Astrocyte (in vitro differentiated cells and primary cell): ENCODE results near the gene SLFN14. TPM values are rescaled to one million over a fixed set of nuclear protein-coding genes. Genes with fewer than 3 reads are reported as not detected.

Source experiments
- DNase-seq: peaks from one replicate; pipeline ENCODE4 v3.0.0-alpha.2; 2010; ENCODE audit warnings: low read depth
- FAIRE-seq: peaks from 2 replicates; lab custom pipeline; 2011; peaks lifted over from hg19 to GRCh38; lab: Jason Lieb, UNC
- H2AFZ ChIP-seq: 2 replicates; pipeline ENCODE4 v1.6.0; 2012; ENCODE audit warnings: low read depth, low read length, inconsistent platforms
- H3K27ac ChIP-seq: 2 replicates; pipeline ENCODE4 v1.5.1; 2011; ENCODE audit warnings: low read depth, low read length, inconsistent platforms
- H3K27me3 ChIP-seq: 2 replicates; pipeline ENCODE4 v1.6.0; 2011; ENCODE audit warnings: low read length, inconsistent platforms; ENCODE audit not compliant: insufficient read depth
- H3K36me3 ChIP-seq: 2 replicates; pipeline ENCODE4 v1.5.1; 2011; ENCODE audit warnings: low read length, inconsistent platforms; ENCODE audit not compliant: insufficient read depth
- H3K4me1 ChIP-seq: 2 replicates; pipeline ENCODE4 v1.5.1; 2011; ENCODE audit warnings: low read length, inconsistent platforms; ENCODE audit not compliant: insufficient read depth
- H3K4me2 ChIP-seq: 2 replicates; pipeline ENCODE4 v1.6.0; 2012; ENCODE audit warnings: low read length, inconsistent platforms
- H3K4me3 ChIP-seq: 2 replicates; pipeline ENCODE4 v1.5.1; 2011; ENCODE audit warnings: low read depth, mild to moderate bottlenecking, low read length, inconsistent platforms; ENCODE audit not compliant: insufficient read depth
- H3K79me2 ChIP-seq: 2 replicates; pipeline ENCODE4 v1.6.0; 2012; ENCODE audit warnings: mild to moderate bottlenecking, low read length, inconsistent platforms; ENCODE audit not compliant: insufficient read depth
- H3K9ac ChIP-seq: 2 replicates; pipeline ENCODE4 v1.6.0; 2012; ENCODE audit warnings: mild to moderate bottlenecking, low read length, inconsistent platforms
- H3K9me3 ChIP-seq: 2 replicates; pipeline ENCODE4 v1.5.1; 2012; ENCODE audit warnings: low read depth, mild to moderate bottlenecking, low read length, inconsistent platforms; ENCODE audit not compliant: insufficient read depth
- H4K20me1 ChIP-seq: 2 replicates; pipeline ENCODE4 v1.6.0; 2012; ENCODE audit warnings: low read length, inconsistent platforms; ENCODE audit not compliant: insufficient read depth
- H3K27ac Mint-ChIP-seq: one replicate; pipeline ENCODE4 v1.8.0; 2021; ENCODE audit warnings: mild to moderate bottlenecking, mixed read lengths; ENCODE audit not compliant: unreplicated experiment
- H3K27me3 Mint-ChIP-seq: one replicate; pipeline ENCODE4 v1.8.0; 2021; ENCODE audit warnings: low read depth, mixed read lengths; ENCODE audit not compliant: unreplicated experiment
- H3K36me3 Mint-ChIP-seq: one replicate; pipeline ENCODE4 v1.8.0; 2021; ENCODE audit warnings: low read depth, mixed read lengths; ENCODE audit not compliant: unreplicated experiment
- H3K4me1 Mint-ChIP-seq: one replicate; pipeline ENCODE4 v1.8.0; 2021; ENCODE audit warnings: low read depth, mixed read lengths; ENCODE audit not compliant: unreplicated experiment
- H3K4me3 Mint-ChIP-seq: one replicate; pipeline ENCODE4 v1.8.0; 2021; ENCODE audit warnings: mild to moderate bottlenecking, moderate library complexity, mixed read lengths; ENCODE audit not compliant: unreplicated experiment
- H3K9me3 Mint-ChIP-seq: one replicate; pipeline ENCODE4 v1.8.0; 2021; ENCODE audit warnings: mild to moderate bottlenecking, mixed read lengths; ENCODE audit not compliant: unreplicated experiment
- EZH2 ChIP-seq: IDR thresholded peaks from 2 replicates; pipeline ENCODE4 v1.6.1; 2012; ENCODE audit warnings: mild to moderate bottlenecking, low read length, inconsistent platforms; ENCODE audit not compliant: insufficient read depth
- total RNA-seq: library from RNA; stranded (reverse); gene quantifications from 2 replicates; pipeline ENCODE4 v1.2.1, GENCODE V29; 2021
- TF ChIP-seq, protein P1 (sequence below): IDR thresholded peaks from 2 replicates; pipeline ENCODE4 v1.5.1; 2011; ENCODE audit warnings: low read depth, mild to moderate bottlenecking, inconsistent platforms, low read length, moderate library complexity; ENCODE audit not compliant: insufficient read depth

Gene SLFN14
- total RNA-seq, 1 donor from 2014 or later, result not detected

DNA sequence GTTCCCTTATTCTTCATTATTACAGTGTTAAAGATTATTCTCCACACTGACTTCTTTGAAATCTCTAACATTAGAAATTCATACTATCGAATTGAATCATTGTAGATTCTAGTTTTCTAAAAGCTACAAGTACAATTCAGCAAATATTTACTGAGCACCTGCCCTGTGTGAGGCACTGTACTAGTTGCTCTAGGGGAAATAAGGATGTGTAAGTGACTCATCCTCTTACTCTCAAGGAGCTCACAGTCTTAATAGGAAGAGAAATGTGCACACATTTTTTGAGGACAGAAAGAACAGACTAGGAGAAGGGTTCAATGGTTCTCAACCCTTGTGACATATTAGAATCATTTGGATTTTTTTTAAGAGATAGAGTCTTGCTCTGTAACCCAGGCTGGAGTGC is 15.5 kb downstream of the SLFN14 start:
- Mint-ChIP-seq H3K36me3 (no peaks in the 10 kb centered on the region), H3K27ac (no peak overlapping the region), H3K27me3 (peaks cover 19% of the 10 kb centered on the region), H3K4me3 (no peak overlapping the region), H3K4me1 (peaks cover 3% of the 10 kb centered on the region), H3K9me3 (peaks cover 2% of the 10 kb centered on the region)
- Histone ChIP-seq H3K9me3 (no peaks in the 10 kb centered on the region), H3K9ac (no peak overlapping the region), H3K27me3 (peaks cover 17% of the 10 kb centered on the region), H3K36me3 (no peaks in the 10 kb centered on the region), H3K27ac (no peak overlapping the region), H3K4me1 (no peaks in the 10 kb centered on the region), H2AFZ (no peak overlapping the region), H3K79me2 (no peaks in the 10 kb centered on the region), H3K4me2 (no peak overlapping the region), H3K4me3 (no peak overlapping the region), H4K20me1 (no peaks in the 10 kb centered on the region)
- no peak for TF ChIP-seq EZH2
- TF ChIP-seq, protein P1, sequence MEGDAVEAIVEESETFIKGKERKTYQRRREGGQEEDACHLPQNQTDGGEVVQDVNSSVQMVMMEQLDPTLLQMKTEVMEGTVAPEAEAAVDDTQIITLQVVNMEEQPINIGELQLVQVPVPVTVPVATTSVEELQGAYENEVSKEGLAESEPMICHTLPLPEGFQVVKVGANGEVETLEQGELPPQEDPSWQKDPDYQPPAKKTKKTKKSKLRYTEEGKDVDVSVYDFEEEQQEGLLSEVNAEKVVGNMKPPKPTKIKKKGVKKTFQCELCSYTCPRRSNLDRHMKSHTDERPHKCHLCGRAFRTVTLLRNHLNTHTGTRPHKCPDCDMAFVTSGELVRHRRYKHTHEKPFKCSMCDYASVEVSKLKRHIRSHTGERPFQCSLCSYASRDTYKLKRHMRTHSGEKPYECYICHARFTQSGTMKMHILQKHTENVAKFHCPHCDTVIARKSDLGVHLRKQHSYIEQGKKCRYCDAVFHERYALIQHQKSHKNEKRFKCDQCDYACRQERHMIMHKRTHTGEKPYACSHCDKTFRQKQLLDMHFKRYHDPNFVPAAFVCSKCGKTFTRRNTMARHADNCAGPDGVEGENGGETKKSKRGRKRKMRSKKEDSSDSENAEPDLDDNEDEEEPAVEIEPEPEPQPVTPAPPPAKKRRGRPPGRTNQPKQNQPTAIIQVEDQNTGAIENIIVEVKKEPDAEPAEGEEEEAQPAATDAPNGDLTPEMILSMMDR, result no peak
- FAIRE-seq (no peak), DNase-seq (no peak)

DNA sequence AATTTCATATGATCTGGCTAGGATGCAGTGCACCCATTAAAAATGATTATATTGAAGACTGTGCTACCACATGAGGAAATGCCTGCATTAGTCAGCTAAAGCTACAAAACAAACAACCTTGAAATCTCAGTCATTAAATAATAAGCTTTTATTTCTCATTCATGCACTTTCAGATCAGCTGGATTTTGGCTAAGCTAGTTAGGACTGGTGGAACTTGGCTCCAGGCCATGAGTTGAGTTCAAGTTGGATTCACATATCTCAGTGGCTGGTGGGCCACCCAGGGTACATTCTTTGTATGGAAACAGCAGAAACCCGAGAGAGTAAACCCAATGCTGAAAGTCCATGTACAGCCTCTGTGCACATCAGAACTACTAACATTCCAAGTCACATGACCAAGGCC is 16.8 kb downstream of the SLFN14 start:
- no peaks in the 10 kb centered on the region for H3K4me1 ChIP-seq
- FAIRE-seq (no peak), DNase-seq (no peak)
- no peaks in the 10 kb centered on the region for H3K9me3 ChIP-seq
- no peak overlapping the region for H3K4me3 ChIP-seq
- no peak overlapping the region for H3K4me3 Mint-ChIP-seq
- H3K36me3 Mint-ChIP-seq, result no peaks in the 10 kb centered on the region
- H3K36me3 ChIP-seq, result no peaks in the 10 kb centered on the region
- H2AFZ ChIP-seq, result no peak overlapping the region
- H3K4me1 Mint-ChIP-seq, result peaks cover 3% of the 10 kb centered on the region
- peaks cover 15% of the 10 kb centered on the region for H3K27me3 ChIP-seq
- no peak overlapping the region for H3K4me2 ChIP-seq
- H4K20me1 ChIP-seq, result no peaks in the 10 kb centered on the region
- no peak overlapping the region for H3K9ac ChIP-seq
- peaks cover 19% of the 10 kb centered on the region for H3K27me3 Mint-ChIP-seq
- H3K9me3 Mint-ChIP-seq, result peaks cover 2% of the 10 kb centered on the region
- no peak overlapping the region for H3K27ac Mint-ChIP-seq
- H3K27ac ChIP-seq, result no peak overlapping the region
- H3K79me2 ChIP-seq, result no peaks in the 10 kb centered on the region
- TF ChIP-seq, protein P1, result no peak
- TF ChIP-seq EZH2, result no peak

DNA sequence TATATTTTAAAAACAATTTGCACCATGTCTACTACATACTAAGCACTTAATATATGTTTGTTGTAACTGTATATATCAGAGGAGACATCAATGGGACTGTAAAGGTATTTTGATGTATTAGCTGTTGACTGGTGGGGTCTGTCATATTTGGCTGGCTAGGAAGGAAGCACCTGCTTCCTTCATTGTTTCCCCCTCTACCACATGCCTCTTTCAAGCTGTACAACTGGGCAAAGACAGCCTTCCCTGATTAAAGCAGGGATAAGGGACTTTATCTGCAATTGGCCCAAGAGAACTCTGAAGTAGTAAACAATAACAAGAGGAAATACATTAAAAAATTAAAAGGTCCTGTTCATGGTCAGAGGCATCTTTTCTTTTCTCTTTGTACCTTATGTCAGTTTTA is 17.6 kb downstream of the SLFN14 start:
- peaks cover 2% of the 10 kb centered on the region for H3K9me3 Mint-ChIP-seq
- H3K9me3 ChIP-seq, result no peaks in the 10 kb centered on the region
- no peak for DNase-seq
- FAIRE-seq, result no peak
- H3K36me3 Mint-ChIP-seq, result no peaks in the 10 kb centered on the region
- H3K27ac ChIP-seq, result no peak overlapping the region
- peaks cover 3% of the 10 kb centered on the region for H3K4me1 Mint-ChIP-seq
- no peaks in the 10 kb centered on the region for H4K20me1 ChIP-seq
- no peak overlapping the region for H3K27ac Mint-ChIP-seq
- no peak overlapping the region for H3K4me3 Mint-ChIP-seq
- H3K27me3 ChIP-seq, result peaks cover 17% of the 10 kb centered on the region
- H3K4me2 ChIP-seq, result no peak overlapping the region
- H3K36me3 ChIP-seq, result no peaks in the 10 kb centered on the region
- no peak for TF ChIP-seq EZH2
- TF ChIP-seq, protein P1, result no peak
- no peak overlapping the region for H3K9ac ChIP-seq
- H3K79me2 ChIP-seq, result no peaks in the 10 kb centered on the region
- H3K4me3 ChIP-seq, result no peak overlapping the region
- H3K4me1 ChIP-seq, result no peaks in the 10 kb centered on the region
- H3K27me3 Mint-ChIP-seq, result peaks cover 13% of the 10 kb centered on the region
- no peak overlapping the region for H2AFZ ChIP-seq
